ENCODE measurements around the gene CBR3. TPM values are rescaled to one million over a fixed set of nuclear protein-coding genes. Genes with fewer than 3 reads are reported as not detected.

Gene CBR3
- total and polyA plus RNA-seq, 4 donors, result 0.23 to 9.0 (median 4.7) TPM

GRCh38 chr21:36092681-36093080 is 42.2 kb upstream of the CBR3 start:
- Histone ChIP-seq H3K36me3 (ENCODE audit: control insufficient read depth in 4 of 4, insufficient read depth in 4 of 4, low read length in 4 of 4) (no peaks in the 10 kb centered on the region), H3K27me3 (ENCODE audit: control insufficient read depth in 3 of 3, insufficient read depth in 3 of 3, low read length in 2 of 3) (no peaks in the 10 kb centered on the region), H3K9ac (ENCODE audit: insufficient read depth in 1 of 2, low read length in 2 of 2) (no peak overlapping the region), H3K4me3 (no peak overlapping the region), H3K9me3 (ENCODE audit: control insufficient read depth in 4 of 4, insufficient read depth in 3 of 4, low read length in 3 of 4) (peaks cover 0 to 4% (median 0%) of the 10 kb centered on the region in 4 donors), H3K27ac (ENCODE audit: low read depth in 1 of 2, low read length in 1 of 2) (no peak overlapping the region), H3K4me1 (ENCODE audit: control insufficient read depth in 5 of 5, insufficient read depth in 5 of 5, low read length in 5 of 5) (no peaks in the 10 kb centered on the region)
- no peak for TF ChIP-seq CTCF (IDR thresholded peaks at IDR 0.05; ENCODE audit: control extremely low read depth, extremely low read depth)
- ATAC-seq (ENCODE audit: insufficient read depth, low FRiP score), result no peak
- DNase-seq, result no peak

DNA sequence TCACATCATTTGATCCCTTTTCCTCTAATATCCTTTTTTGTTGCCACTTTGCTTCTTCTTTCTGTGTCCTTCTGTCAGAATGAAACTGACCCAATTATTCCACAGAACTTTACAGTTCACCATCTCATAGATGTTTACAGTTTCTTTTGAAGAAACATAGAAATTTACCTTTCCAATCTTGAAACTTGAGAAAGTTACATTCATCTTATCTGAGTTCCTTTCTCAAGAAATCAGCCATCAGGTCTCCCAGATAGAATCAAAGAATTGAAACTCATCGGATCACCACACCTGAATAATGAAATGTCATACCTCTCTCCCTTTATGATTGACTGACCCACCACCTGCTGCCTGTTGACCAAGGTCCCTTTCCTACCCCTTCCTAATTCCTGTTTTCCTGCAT is 41.4 kb upstream of the CBR3 start:
- Histone ChIP-seq H3K9ac (ENCODE audit: insufficient read depth in 1 of 2, low read length in 2 of 2) (no peak overlapping the region), H3K27me3 (ENCODE audit: control insufficient read depth in 3 of 3, insufficient read depth in 3 of 3, low read length in 2 of 3) (peaks cover 0 to 2% (median 0%) of the 10 kb centered on the region in 3 donors), H3K36me3 (ENCODE audit: control insufficient read depth in 4 of 4, insufficient read depth in 4 of 4, low read length in 4 of 4) (no peaks in the 10 kb centered on the region), H3K27ac (ENCODE audit: low read depth in 1 of 2, low read length in 1 of 2) (no peak overlapping the region), H3K4me3 (no peak overlapping the region), H3K4me1 (ENCODE audit: control insufficient read depth in 5 of 5, insufficient read depth in 5 of 5, low read length in 5 of 5) (no peaks in the 10 kb centered on the region), H3K9me3 (ENCODE audit: control insufficient read depth in 4 of 4, insufficient read depth in 3 of 4, low read length in 3 of 4) (peaks cover 0 to 4% (median 0%) of the 10 kb centered on the region in 4 donors)
- no peak for TF ChIP-seq CTCF (IDR thresholded peaks at IDR 0.05; ENCODE audit: control extremely low read depth, extremely low read depth)
- 94 to 96% methylated on average over 1 of the region's 1 CpG for WGBS, 2 donors
- no peak for ATAC-seq (ENCODE audit: insufficient read depth, low FRiP score)
- no peak for DNase-seq

DNA sequence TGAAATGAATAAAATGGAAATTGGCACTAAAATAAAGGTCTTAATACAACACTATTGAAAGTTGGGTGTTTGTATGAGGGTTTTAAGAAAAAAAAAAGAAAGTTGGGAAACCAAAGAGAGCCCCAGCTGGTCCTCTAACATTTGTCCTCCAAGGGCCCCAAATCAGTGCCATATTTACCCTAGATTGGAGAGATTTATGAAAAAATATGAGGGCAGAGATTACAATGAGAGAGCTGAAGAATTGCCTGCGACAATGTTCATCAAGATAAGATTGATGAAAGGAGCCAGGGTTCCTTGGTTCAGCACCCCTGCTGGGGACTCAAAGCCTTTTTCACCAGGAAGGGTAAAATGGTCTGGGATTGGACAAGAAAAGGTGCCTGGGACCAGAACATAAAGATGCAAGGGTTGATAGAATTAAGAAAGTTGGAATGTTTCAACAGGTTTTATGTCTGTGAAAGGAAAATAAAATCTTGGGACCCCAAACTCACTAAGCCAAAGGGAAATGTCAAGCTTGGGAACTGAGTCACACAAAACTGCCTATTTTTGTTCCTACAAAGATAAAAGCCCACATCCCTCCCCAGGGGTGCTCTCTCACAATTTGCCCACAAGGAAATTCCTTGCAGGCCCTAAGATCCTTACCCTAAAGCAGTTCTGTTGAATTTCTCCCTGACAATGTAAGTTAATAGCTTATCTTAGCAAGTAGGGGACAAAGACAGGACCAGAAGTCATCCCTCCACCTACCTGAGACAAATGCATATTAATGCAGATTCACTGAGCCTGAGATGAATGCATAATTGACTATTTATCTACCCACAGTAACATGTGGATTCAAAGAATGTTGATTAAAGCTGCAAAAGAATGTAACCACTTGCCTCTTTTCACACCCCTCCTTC is 38.2 kb upstream of the CBR3 start:
- WGBS, 2 donors, result 74 to 81% methylated on average over 1 of the region's 1 CpG

More for the DNA sequence above, 38.2 kb upstream of the CBR3 start:
- no peak overlapping the region for H3K9ac ChIP-seq (ENCODE audit: insufficient read depth in 1 of 2, low read length in 2 of 2)
- H3K4me1 ChIP-seq (ENCODE audit: control insufficient read depth in 5 of 5, insufficient read depth in 5 of 5, low read length in 5 of 5), result no peaks in the 10 kb centered on the region
- no peaks in the 10 kb centered on the region for H3K36me3 ChIP-seq (ENCODE audit: control insufficient read depth in 4 of 4, insufficient read depth in 4 of 4, low read length in 4 of 4)
- no peak for DNase-seq
- peaks cover 0 to 2% (median 2%) of the 10 kb centered on the region in 3 donors for H3K27me3 ChIP-seq (ENCODE audit: control insufficient read depth in 3 of 3, insufficient read depth in 3 of 3, low read length in 2 of 3)
- no peak overlapping the region for H3K4me3 ChIP-seq
- no peak for TF ChIP-seq CTCF (IDR thresholded peaks at IDR 0.05; ENCODE audit: control extremely low read depth, extremely low read depth)
- no peak overlapping the region for H3K27ac ChIP-seq (ENCODE audit: low read depth in 1 of 2, low read length in 1 of 2)
- no peak for ATAC-seq (ENCODE audit: insufficient read depth, low FRiP score)
- H3K9me3 ChIP-seq (ENCODE audit: control insufficient read depth in 4 of 4, insufficient read depth in 3 of 4, low read length in 3 of 4), result peaks cover 0 to 4% (median 0%) of the 10 kb centered on the region in 4 donors

All from lung (tissue), 12 donors.